HuH-7.5 (cell line): ENCODE data around the gene SORCS2.

ENCODE experiments used
- DNase-seq: peaks from one replicate; pipeline ENCODE4 v3.0.0; 2011; ENCODE audit warnings: low spot score

SORCS2 gene

DNA sequence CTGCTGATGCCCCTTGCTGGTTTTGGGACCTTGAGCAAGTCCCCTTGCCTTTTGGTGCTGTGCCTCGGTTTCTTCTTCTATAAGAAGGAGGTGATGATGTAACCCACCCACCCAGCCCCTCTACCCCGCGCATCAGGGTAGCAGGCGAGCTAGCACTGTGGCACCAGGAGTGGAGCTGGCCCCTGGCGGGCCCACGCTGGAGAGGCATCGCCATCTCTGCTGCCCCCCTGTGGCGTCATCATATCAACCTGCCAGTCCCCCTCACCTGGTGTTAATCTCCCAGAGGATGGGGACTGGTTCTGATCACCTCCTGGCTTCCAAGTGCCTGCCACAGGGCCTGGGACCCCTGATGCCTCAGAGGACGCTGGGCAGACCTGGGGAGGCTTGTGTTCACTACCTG is 6.3 kb upstream of the SORCS2 start:
- peak; percentile 82 for DNase-seq

DNA sequence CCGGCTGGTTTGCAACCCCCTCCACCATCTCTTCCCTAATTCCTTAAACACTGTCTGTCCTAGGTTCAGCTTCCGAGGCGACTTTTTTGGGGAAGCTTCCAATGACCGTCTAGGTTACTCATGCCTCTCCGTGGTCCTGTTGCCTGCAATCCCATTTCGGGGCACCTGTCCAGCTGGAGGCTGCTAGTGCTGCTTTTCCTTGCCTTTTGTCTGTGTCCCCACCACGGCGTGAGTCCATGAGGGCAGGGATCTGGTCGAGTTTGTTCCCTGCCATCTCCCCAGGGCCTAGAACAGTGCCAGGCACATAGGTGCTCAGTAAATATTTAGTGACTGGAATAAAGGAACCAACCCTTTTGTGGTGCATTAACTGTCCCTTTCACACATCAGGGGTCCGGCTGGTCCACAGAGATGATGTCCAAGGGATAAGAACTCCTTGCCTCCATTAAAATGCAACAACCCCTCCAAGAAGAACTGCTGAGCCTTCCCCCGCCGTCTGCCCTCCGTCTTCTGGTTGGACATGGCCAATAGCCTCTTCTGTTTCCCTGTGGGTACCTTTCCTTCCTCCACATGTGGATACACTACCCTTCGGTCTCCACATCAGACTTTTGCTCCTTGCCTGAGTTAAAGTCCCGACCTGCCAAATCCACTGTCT is 5.7 kb upstream of the SORCS2 start:
- DNase-seq, result no peak

DNA sequence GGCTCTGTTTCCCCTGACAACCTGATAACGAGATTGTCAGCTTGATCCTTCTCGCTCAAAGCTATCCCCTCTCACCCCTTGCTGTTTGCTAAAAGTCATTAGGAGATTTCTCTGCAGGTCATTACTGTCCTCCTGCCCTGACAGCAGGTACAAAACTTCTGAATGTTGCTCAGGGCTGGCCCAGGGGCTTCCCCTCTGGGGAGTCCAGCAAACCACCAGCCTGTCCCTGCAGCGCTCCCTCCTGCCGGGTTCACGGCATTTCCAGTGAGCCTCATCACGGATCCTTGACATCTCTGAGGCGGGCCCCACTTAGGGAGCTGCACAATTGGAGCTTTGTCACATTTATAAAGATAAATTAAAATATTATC is 5.2 kb upstream of the SORCS2 start:
- DNase-seq, result no peak

DNA sequence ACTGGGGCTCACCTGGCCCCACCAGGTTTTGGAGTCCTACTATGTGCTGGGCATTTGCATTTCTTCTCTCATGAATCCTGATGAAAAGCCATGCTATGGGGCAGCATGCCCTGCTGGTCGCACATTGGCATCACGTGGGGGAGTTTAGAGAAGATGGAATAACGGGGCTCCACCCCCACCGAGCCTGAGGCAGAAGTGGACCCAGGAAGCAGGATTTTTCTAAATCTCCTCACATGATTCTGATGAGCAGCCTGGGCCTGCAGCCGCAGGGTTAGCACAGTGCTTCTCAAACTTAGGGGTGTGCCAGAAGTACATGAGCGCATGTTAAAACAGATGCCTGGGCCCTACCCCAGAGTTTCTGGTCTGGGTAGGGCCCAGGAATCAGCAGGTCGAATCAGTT is 4.6 kb upstream of the SORCS2 start:
- no peak for DNase-seq

DNA sequence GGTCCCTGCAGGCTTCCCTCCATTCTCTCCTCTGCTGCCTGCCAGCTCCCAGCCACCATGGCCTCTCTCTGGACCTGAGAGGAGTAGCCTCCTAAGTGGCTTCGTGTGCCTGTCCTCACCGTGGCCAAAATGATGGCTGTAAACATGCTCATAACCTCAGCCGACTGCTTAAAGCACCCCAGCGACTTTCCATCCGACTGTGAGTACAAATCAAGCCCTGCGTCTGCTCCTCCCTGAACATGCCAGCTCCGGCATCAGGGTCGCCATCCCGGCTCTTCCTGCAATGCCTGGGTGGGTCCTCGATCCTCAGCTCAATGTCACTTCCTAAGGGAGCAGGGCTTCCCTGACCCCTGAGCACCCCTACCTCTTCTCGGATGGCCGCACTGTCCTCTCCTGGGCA is 3.3 kb upstream of the SORCS2 start:
- no peak for DNase-seq

DNA sequence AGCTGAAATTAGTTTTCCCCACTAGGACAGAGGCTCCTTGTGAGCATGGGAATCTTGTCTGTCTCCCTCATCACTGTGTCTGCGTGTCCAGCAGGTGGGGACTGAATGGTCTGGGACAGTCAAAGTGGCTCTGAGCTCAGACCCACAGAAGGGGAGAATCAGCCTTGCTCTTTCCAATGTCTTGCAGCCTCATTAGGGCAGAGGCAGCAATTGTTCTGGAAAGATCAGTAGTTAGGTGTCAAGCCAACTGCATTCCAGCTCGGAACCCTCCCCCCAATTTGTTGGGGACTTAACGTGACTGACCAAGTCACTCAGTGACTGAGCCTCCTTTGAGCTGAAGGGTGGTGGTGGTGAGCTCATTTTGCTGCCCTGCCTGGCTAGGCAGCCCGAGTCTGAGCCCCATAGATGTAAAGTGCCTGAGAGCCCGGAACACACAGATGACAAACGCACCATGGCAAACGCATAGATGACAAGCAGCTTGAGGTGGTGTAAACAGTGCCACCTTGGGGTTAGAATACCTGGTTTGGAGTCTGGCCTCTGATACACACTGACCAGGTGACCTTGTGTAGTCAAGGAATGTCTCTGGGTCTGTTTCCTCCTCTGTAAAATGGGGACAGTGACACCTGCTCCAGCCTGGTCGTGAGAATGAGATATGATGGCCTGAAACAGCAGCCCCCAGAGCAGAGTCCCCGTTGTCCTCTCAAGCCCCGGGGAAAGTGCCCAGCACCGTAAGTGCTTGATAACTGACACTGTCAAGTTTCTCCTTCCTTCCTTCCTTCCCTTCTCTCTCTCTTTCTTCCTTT is 2.7 kb upstream of the SORCS2 start:
- no peak for DNase-seq

DNA sequence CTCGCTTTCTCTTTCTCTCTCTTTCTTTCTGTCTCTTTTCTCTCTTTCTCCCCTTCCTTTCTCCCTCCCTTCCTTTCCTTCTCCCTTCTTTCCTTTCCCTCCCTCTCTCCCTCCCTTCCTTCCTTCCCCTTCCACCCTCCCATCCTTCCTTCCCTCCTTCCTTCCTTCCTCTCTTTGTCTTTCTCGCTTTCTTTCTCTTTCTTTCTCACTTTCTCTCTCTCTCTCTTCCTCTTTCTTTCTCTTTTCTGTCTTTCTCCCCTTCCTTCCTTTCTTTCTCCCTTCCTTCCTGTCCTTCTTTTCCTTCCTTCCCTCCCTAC is 2.1 kb upstream of the SORCS2 start:
- no peak for DNase-seq

DNA sequence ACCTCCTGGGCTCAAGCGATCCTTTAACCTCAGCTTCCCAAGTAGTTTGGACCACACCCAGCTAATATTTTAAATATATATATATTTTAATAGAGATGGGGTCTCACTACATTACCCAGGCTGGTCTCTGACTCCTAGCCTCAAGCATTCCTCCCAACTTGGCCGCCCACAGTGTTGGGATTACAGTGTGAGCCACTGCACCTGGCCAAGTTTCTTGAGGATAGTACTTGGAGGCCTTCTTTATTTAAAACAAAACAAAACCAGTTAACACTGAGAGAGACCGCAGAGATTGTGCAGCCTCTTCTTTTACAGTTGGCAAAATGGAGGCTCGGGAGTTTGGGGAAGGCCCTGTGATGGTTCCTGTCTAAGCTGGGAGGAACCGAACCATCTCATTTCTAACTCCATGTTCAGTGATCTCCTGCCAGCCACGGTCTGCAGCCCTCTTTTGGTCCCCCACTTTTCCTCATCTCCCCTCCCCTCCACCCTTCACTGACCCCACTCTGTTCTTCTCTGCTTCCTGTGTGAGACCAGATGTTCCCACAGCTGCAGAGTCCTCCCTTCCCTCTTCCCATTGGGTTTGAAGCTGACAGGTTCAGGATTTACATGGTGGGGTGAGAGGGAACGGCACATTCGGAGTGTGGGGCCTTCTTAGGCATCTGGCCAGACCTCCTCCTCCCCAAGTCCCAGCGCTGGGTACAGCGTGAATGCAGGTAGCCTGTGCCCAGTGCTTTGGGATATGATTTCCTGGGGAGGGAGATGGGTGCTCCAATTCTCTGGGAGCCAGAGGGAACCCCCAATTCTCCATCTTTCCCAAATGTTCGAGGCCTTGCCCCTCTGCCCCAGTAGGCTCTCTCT is 1.4 kb upstream of the SORCS2 start:
- DNase-seq, result no peak

DNA sequence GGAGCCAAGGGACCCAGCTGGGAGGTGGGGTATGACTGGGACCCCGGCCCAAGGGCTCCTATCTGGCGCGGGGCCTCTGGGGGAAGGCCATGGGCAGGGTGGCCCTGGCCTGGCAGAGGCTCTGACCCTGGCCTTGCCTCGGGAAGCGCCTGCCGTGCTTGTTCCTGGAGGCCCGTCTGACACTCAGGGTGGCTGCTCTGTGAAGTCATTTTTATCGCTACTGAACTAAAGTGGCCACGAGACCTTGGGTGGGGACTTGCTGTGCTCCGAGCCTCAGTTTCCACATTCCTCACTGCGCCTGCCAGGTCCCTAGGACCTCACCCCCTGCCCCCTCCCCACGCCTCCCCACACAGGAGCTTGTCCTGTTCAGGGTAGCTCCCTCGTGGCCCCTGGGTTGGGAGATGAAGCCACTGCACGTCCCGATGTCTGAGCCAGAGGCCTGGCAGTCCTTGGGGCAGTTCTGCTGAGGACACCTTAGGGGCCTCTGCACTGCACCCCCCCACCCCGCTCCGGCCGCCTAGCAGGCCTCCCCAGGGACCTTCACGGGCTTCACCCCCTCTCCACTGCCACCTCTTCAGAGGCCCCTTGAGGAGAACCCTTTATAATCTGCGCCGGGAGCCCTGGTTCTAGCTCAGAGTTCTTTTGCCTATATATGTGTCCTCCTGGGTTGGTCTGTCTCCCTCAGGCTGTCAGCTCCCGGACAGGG is 639 bp upstream of the SORCS2 start:
- DNase-seq, result no peak

DNA sequence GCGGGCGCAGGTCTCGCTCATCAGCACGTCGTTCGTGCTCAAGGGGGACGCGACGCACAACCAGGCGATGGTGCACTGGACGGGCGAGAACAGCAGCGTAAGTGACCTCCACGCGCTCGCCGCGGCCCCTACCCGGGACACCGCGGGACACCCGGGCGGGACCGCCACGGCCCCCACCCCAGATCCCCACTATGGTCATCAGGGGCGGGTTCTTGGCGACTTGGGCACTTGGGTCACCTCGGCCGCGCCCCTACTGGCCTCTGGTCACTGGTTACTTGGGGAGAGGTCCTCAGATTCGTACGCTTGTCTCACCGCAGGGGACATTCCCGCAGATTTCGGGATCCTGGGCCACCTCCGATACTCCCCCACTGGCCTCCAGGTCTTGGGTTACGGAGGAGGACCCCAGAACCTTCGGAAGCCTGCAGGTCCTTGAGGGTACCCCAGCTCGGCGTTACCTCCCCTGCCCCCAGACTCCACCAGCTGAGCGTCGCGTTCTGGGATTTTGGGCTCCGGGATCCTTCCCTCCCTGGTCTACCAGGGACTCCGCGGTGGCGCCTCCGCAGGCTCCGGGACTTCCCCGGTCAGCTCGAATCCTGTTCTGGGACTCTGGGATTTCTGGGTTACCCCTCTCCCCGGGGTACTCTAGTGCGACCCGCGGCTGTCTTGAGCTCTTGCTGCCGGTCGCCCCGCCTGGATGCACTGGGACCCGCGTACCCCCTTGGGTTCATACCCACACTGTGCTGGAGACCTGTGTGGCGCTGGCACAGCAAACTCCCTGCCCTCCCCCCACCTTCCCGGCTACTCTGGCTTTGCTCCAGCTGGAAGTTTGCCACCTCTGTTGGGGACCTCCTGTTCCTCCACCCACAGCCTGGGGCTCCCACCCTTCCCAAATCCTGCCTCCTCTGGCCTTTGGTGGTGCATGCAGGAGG is 956 bp downstream of the SORCS2 start:
- DNase-seq, result no peak

DNA sequence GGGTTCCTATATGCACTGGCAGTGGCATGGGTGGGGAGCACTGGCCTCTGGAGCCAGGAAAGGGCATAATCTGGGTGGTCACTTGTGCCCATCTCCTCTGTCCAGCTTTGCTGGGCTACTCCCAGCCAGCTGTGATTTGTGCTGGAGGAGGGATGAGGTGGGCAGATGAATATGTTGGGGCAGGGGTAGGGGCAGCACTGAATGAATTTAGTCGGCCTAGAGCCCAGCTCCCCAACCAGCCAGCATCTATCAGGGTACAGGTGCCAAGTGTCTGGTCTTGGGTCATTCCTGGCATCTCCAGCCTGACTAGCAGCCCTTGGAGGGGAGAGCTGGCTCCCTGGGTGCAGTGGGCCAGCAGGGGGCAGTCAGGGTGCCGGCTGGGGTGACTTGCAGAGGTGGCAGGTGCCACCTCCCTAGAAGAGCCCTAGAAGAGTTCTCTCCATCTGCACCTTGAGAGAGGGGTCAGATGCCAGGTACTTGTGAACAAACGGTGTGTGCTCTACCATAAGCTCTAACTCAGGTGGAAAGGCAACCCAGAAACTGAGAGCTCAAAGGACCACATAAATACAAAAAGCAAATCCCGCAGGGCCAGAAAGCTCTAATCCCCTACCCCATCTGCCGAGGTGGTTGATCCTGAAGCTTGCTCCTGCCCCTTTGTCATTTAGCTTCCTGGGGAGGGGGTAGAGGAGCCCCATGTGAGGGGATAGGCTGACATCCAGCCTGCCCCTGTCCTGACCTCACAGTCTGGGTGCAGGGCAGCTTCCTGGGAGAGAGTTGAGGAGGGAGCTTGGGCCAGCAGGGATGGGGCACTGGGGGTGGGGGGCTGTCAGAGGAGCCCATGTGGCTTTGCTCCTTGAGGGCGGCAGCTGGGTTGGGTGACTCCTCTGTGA is 2.2 kb downstream of the SORCS2 start:
- no peak for DNase-seq

DNA sequence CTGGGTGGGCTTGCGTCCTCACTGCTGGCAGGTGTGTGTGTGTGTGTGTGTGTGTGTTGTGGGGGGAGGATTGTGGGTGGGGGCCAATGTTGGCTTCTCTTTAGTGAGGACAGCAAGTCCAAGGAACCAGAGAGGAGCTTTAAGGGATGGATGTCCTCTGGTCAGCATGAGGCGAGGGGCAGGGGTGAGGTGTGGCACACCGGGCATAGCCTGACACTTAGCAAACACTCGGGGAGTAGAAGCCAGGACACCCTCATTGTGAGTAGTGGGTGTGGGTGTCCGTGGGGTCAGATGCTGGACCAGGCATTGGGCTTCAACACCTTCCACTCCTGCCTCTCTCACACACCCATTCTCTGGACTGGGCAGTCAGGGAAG is 2.8 kb downstream of the SORCS2 start:
- no peak for DNase-seq

DNA sequence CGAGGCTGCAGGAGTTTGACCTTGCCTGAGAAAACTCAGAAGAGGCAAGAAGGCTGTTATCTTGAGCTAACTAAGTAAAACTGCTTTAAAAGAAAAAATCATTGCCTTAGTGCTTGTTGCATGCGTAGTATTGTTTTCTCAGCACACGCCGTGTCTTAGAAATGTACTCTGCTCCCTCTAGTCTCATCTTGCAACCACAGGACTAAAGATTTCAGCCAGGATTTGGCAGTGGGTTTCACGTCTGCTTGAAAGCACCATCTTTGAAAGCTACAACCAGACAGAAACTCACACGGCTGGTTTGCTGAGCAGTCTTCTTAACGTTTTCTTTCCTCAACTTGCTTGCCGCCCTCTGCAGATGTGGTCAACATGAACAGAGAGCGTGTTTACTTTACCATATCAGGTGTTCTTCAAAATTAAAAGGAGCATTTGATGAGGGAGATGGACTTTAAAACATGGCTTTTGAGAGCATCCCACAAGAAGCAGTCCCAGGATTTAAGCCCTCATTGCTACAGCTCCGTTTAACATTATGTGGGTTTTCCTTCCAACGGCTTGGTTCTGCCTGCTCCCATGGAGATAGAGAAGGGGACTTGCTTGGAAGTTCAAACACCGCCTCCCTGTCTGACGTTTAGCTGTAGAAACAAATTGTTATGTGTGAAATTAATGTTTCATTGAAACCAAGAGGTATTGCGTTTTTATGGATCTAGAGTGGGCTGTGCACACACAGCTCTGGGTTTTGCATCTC is 3.4 kb downstream of the SORCS2 start:
- DNase-seq, result no peak

DNA sequence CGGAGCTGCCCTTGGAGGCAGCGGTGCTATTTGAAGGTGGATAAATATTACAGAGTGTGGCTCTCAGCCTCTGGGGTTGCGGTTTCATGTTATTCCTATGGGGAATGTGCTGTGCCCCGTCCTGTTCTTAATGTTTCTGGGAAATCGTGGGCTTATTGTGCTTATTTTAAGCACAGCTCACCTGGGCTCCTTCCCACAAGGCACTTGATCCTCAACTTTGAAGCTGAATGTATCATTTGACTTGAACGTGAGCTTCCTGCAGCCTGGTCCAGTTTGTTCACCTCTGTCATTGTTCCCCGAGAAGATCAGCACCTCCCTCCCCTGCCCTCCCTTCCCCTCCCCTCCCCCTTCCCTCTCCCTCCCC is 3.9 kb downstream of the SORCS2 start:
- no peak for DNase-seq

DNA sequence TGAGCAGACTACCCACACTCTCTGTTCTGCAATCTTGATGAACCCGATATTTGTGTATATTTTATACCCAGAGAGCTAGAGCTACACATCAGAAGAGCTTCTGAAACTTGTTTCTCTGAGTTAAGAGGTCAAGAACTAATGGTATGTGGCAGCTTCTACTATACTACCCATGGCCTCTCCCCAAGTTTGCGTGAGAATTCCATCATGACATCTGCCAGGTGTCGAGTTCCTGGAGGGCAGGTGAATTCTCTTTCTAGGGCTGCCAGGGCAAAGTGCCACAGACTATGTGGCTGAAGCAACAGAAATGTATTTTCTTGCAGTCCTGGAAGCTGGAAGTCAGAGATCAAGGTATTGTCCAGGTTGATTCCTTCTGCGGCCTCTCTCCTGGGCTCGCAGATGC is 4.4 kb downstream of the SORCS2 start:
- DNase-seq, result no peak

DNA sequence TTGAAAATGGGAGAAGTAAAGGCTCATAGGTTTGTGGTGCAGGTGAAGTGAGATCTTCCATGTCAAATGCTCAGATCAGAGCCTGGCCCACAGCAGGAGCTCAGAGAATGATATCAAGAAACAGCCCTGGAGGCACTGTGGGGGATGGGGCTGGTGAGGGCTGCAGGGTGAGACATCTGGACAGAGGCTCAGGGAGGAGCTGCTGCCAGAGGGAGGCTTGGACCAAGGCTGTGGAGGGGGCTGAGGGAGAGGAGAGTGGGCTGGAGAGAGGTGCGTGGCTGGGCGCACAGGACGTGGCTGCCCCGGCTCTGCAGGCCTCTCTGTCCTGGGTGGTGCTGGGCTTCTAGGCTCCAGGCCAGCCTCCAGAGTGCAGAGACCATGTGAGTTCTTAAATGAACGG is 5.6 kb downstream of the SORCS2 start:
- no peak for DNase-seq

DNA sequence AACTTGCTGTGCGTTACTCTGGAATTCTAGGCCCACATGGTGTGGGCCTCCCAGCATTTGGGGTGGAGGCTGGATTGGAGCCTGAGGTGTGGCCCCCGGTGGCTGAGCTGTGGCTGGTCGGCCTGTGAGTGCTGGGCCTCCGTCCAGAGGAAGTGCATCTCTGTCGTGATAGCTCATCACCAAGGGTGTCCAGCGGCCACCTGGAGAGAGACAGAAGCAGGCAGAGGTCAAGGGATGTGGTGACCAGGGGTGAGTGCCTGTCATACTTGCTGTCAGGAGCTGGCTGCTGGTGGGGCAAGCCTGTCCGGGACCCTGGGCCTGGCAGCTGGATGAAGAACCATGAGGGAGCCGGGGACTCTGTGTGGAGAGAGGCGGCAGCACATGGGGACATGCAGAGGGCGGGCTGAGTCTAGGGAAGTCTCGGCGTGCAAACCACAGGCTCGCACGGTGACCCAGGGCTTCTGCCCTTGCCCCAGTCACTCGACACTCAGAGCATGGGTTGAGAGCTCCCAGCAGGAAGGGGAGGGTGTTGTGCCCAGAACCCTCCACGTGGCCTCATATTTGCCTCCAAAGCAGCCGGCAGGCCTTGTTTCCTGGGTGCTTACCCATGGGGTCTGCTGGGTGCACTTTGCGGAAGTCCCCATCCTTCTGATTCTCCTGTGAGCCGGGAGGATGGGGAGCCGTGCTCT is 6.2 kb downstream of the SORCS2 start:
- no peak for DNase-seq

DNA sequence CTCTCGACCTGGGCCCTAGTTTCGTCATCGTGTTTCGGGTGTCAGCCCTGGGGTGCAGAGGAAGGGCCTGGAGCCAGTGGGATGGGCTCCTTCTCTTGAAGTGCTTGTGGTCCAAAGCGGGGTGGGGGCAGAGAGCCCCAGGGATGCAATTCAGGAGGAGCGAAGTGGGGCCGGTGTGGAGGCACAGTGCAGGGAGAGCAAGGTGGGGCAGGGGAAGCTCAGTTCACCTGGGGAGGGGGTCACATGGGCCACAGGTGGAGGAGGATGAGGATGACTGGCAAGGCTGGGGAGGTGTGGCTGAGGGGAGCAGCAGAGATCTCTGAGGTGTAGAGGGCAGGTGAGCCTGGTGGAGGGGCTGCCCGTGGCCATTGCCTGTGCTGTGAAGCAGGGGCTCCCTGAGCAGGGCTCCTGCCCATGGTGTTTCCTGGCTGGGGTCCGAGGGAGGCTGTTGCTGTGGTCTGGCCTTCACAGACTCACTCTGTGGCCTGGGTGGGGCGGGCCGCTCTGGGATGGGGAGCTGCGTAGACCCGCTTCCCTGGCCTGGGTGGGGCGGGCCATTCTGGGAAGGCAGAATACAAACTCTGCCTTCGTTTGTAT is 6.9 kb downstream of the SORCS2 start:
- no peak for DNase-seq
